ENCODE measurements around the gene PDXK. TPM values are rescaled to one million over a fixed set of nuclear protein-coding genes. Genes with fewer than 3 reads are reported as not detected.

PDXK gene
- total and polyA plus RNA-seq, 2 of the 8 experiments (the other 6 are each of a cell fraction or from before 2014, with no cell fraction given) = 78.0 to 112 TPM

DNA sequence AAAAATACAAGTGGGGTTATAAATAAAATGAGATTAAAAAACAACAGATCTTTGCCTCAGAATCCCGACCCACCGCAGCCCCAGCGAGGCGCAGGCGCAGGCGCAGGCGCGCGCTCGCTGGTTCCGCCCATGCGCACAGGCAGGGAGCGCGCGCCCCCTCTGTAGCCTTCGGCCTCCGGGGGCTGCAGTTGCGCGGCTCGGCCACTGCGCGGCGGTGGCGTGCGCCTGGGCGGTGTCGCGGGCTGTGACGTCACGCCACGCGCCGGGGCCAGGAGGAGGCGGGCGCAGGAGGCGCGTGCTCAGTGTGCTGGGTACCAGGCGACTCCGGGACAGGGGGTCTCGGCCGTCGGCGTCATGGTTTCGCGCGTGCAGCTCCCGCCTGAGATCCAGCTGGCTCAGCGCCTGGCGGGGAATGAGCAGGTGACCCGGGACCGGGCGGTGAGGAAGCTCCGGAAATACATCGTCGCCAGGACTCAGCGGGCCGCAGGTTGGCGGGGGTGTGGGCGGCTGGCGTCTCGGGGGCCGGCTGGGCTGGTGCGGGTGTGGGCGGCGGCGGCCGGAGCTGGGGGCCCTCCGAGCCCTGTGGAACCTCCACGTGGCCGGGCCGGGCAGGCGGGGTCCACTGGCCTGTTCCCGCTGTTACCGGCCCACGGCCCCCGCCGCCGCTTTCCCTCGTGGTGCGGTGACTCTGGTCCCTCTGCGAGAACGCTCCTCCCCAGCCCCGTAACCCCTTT lies 70.5 kb downstream of the PDXK start, which contains the start of gene RRP1:
RRP1 (plus strand) TSS at position 302 of the 734 bp plus-strand sequence; CDS start at position 355, 53 bp downstream.
- H3K4me2 ChIP-seq (ENCODE audit: insufficient read depth in 1 of 2, low read depth in 2 of 2, low read length in 2 of 2) = peak within 1 kb of the TSS; percentile 85 to 92
- no peak within 1 kb of the TSS for H3K14ac ChIP-seq (ENCODE audit: insufficient read length)
- H3K23me2 ChIP-seq (ENCODE audit: low read depth, low read length) = peaks cover 5% of the 10 kb centered on the region; the same call in 1 of the 2 replicates
- no peak within 1 kb of the TSS for H2BK15ac ChIP-seq (ENCODE audit: low read length)
- peak within 1 kb of the TSS; percentile 64 for H3K27ac ChIP-seq (ENCODE audit: low read depth, low read length)
- H3K4me3 ChIP-seq (ENCODE audit: extremely low read depth in 1 of 4, insufficient read depth in 2 of 4, low read depth in 3 of 4, low read length in 4 of 4) = peak within 1 kb of the TSS; percentile 72 to 92 (median 89)
- ChIA-PET POLR2A (ENCODE audit: partially characterized antibody) (interaction anchor here (0.7 to 7.6 kb wide), 18 partner anchors 9 to 249 kb away, joined by 3 to 80 read pairs (median 4); no protein-coding TSS in a partner anchor), CTCF (ENCODE audit: partially characterized antibody) (interaction anchor here (0.6 to 2.4 kb wide), 25 partner anchors 10 to 893 kb away, joined by 3 to 10 read pairs (median 4); partner anchors contain the start of gene KRTAP12-1)
- H3K79me2 ChIP-seq (ENCODE audit: control insufficient read depth in 1 of 2, insufficient read depth in 2 of 2, low read length in 2 of 2) = peaks cover 11 to 46% of the 10 kb centered on the region in 2 experiments
- peak within 1 kb of the TSS; percentile 83; the same call in 1 of the 2 replicates for H3K18ac ChIP-seq (ENCODE audit: extremely low read depth, low read length)
- peaks cover 26 to 35% (median 31%) of the 10 kb centered on the region in 4 experiments for H3K36me3 ChIP-seq (ENCODE audit: control insufficient read depth in 2 of 4, insufficient read depth in 4 of 4, low read length in 3 of 4)
- H3K23ac ChIP-seq (ENCODE audit: insufficient read length) = no peak within 1 kb of the TSS
- H3K4ac ChIP-seq (replicated peaks; ENCODE audit: insufficient read length, low read depth, low read length) = peak within 1 kb of the TSS; percentile 98
- H2AK5ac ChIP-seq (ENCODE audit: low read depth, low read length) = no peak within 1 kb of the TSS
- WGBS, 2 experiments (ENCODE audit: extremely low coverage in 1 of 2, insufficient coverage in 1 of 2, insufficient read length in 1 of 2, insufficient replicate concordance in 2 of 2, low coverage in 1 of 2, low lambda C conversion rate in 2 of 2, missing lambda C conversion rate in 1 of 2) = 2% methylated on average over 61 of the region's 83 CpGs; no CpG with 5 or more reads in 1 of the 2 experiments
- no peak for FAIRE-seq
- no peak within 1 kb of the TSS for H2BK12ac ChIP-seq (ENCODE audit: low read depth, low read length)
- peaks cover 0 to 12% (median 3%) of the 10 kb centered on the region in 4 experiments; a peak in 4 of 7 replicates for H3K4me1 ChIP-seq (replicated peaks in 1 of 4; ENCODE audit: control insufficient read depth in 3 of 4, insufficient read depth in 4 of 4, low read length in 3 of 4)
- H2BK120ac ChIP-seq (replicated peaks; ENCODE audit: low read depth, low read length) = no peak within 1 kb of the TSS
- peak within 1 kb of the TSS; percentile 98 for H4K8ac ChIP-seq (ENCODE audit: extremely low read depth, insufficient read depth, low read length)
- no peak within 1 kb of the TSS for H2BK20ac ChIP-seq (ENCODE audit: low read length)
- H2AFZ ChIP-seq (ENCODE audit: low read length) = 0 out of 2 replicates have a peak within 1 kb of the TSS, but pooled peaks have one; percentile 59
- H3K56ac ChIP-seq (replicated peaks; ENCODE audit: insufficient read length, low read depth, low read length) = peak within 1 kb of the TSS; percentile 97
- H3K27me3 ChIP-seq (replicated peaks in 1 of 4; ENCODE audit: control insufficient read depth in 3 of 4, extremely low read depth in 1 of 4, insufficient read depth in 3 of 4, low read length in 3 of 4) = no peaks in the 10 kb centered on the region; a peak in 1 of 7 replicates
- peaks cover 4 to 16% of the 10 kb centered on the region in 2 experiments for H4K20me1 ChIP-seq (replicated peaks in 1 of 2; ENCODE audit: control insufficient read depth in 1 of 2, insufficient read depth in 2 of 2, low read length in 2 of 2)
- no peak within 1 kb of the TSS for H4K91ac ChIP-seq (replicated peaks; ENCODE audit: insufficient read length, low read length)
- H3K79me1 ChIP-seq (ENCODE audit: low read depth, low read length) = peaks cover 26% of the 10 kb centered on the region
- peak within 1 kb of the TSS; percentile 74 to 94 (median 92) for H3K9ac ChIP-seq (replicated peaks in 1 of 4; ENCODE audit: extremely low read depth in 1 of 4, low read depth in 3 of 4, low read length in 3 of 4)
- peak; percentile 69 to 99 for DNase-seq (ENCODE audit: low read depth in 1 of 2, low spot score in 2 of 2)
- no peaks in the 10 kb centered on the region for H3K9me3 ChIP-seq (ENCODE audit: insufficient read depth in 2 of 2, low read depth in 1 of 2, low read length in 1 of 2)
- peak within 1 kb of the TSS; percentile 83 for H2BK5ac ChIP-seq (ENCODE audit: low read depth, low read length)
- peak within 1 kb of the TSS; percentile 100 for H4K5ac ChIP-seq (ENCODE audit: insufficient read length, low read depth, low read length)
- peak; percentile 73 for TF ChIP-seq TAF1 (IDR thresholded peaks at IDR 0.05; ENCODE audit: low read depth, low read length)
- TF ChIP-seq SIN3A (conservative IDR thresholded peaks at IDR 0.05 in 1 of 2, IDR thresholded peaks at IDR 0.05 in 1 of 2; ENCODE audit: low read depth in 1 of 2, low read length in 2 of 2) = peak in 1 of 2 experiments; percentile 91; a peak in 2 of 4 replicates
- peak; percentile 99 for TF ChIP-seq CREB1 (IDR thresholded peaks at IDR 0.05)
- no peak for TF ChIP-seq GTF2F1 (IDR thresholded peaks at IDR 0.05; ENCODE audit: borderline replicate concordance, low read depth, low read length)
- peak; percentile 19 to 47; a peak in 2 of 4 replicates for TF ChIP-seq RAD21 (IDR thresholded peaks at IDR 0.05 in 1 of 2, conservative IDR thresholded peaks at IDR 0.05 in 1 of 2; ENCODE audit: low read depth in 2 of 2, low read length in 2 of 2)
- TF ChIP-seq, protein P1, sequence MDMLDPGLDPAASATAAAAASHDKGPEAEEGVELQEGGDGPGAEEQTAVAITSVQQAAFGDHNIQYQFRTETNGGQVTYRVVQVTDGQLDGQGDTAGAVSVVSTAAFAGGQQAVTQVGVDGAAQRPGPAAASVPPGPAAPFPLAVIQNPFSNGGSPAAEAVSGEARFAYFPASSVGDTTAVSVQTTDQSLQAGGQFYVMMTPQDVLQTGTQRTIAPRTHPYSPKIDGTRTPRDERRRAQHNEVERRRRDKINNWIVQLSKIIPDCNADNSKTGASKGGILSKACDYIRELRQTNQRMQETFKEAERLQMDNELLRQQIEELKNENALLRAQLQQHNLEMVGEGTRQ (IDR thresholded peaks at IDR 0.05; ENCODE audit: low read length) = no peak
- TF ChIP-seq CHD2 (IDR thresholded peaks at IDR 0.05; ENCODE audit: low read length) = peak; percentile 60; the same call in 1 of the 2 replicates
- TF ChIP-seq POLR2AphosphoS5 (IDR thresholded peaks at IDR 0.05; ENCODE audit: low read depth, low read length) = peak; percentile 91
- no peak for TF ChIP-seq CHD1 (IDR thresholded peaks at IDR 0.05; ENCODE audit: low read depth, low read length)
- no peak for TF ChIP-seq CBX8 (IDR thresholded peaks at IDR 0.05; ENCODE audit: borderline replicate concordance, low read depth, low read length)

All from H1 (cell line).